ENCODE results near the gene PORCN. TPM values are rescaled to one million over a fixed set of nuclear protein-coding genes. Genes with fewer than 3 reads are reported as not detected.

PORCN gene
- total and polyA plus RNA-seq, 2 of the 4 experiments (the other 2 are of a cell fraction) = 4.1 to 10.1 TPM

- TF ChIP-seq MAFK (IDR thresholded peaks at IDR 0.05; ENCODE audit: low read depth, low read length) (no peak), BHLHE40 (IDR thresholded peaks at IDR 0.05; ENCODE audit: low read depth, low read length) (no peak), NFE2L2 (IDR thresholded peaks at IDR 0.05; ENCODE audit: low read depth, low read length) (no peak)
Measured at GRCh38 chrX:48468693-48469691, 39.8 kb upstream of the PORCN start (continued).

DNA sequence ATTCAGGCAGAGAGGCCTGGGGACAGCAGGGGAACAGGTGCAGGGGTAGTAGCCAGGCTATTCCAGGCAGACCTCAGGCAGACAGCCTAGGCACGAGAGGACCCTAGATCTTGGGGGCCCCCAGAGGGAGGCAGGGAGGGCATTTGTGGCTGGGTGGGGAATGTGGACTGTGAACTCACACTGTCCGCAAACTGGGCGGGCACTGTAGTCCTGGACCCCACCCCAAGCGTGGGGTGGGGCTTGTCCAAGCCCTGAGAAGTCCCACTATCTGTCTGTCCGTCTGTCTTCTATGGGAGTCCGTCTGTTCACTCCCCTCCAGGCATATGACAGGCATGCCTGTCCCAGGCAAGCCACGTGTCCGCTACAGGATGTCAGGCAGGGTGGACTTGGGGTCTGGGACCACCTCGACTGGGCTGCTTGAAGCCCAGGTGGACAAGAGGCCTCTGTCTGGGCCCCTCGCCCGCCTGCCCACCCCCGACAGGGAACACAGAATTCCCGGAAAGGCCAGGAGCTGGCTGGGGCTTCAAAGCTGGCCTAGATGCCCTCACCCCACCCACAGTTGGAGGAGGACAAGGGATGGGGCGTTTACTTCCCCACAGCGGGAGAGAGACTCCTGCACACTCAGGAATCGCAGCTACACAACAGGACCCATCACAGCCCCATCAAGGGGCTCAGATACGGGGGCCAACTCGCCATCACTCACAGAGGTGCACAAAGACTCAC lies 38.5 kb upstream of the PORCN start, which contains the start of gene SLC38A5:
TSS of gene SLC38A5 (minus strand) at position 151 of the 723 bp plus-strand sequence. CDS start 2,336 bp downstream, outside the sequence.
- Histone ChIP-seq H3K36me3 (ENCODE audit: control insufficient read depth, insufficient read depth, low read length) (no peaks in the 10 kb centered on the region), H4K8ac (ENCODE audit: low read depth in 2 of 2, low read length in 2 of 2) (no peak within 1 kb of the TSS; a peak in 1 of 4 replicates), H3K9me3 (ENCODE audit: control insufficient read depth, insufficient read depth, low read length) (no peaks in the 10 kb centered on the region), H2AK5ac (ENCODE audit: low read depth, low read length) (no peak within 1 kb of the TSS; the same call in 1 of the 2 replicates), H3K4me1 (ENCODE audit: control insufficient read depth, insufficient read depth, low read length) (peaks cover 9% of the 10 kb centered on the region; the same call in 1 of the 2 replicates), H3K56ac (ENCODE audit: extremely low read depth, insufficient read depth, low read length) (no peak within 1 kb of the TSS), H2BK120ac (ENCODE audit: low read depth, low read length) (no peak within 1 kb of the TSS), H3K14ac (replicated peaks; ENCODE audit: low read depth, low read length) (no peak within 1 kb of the TSS), H2BK20ac (ENCODE audit: low read depth, low read length) (no peak within 1 kb of the TSS), H4K20me1 (ENCODE audit: insufficient read depth, low read length) (no peaks in the 10 kb centered on the region), H2BK15ac (ENCODE audit: low read depth, low read length) (no peak within 1 kb of the TSS), H3K4ac (ENCODE audit: low read depth, low read length) (no peak within 1 kb of the TSS), H3K9me1 (ENCODE audit: insufficient read depth, low read length) (peaks cover under 1% of the 10 kb centered on the region; the same call in 1 of the 2 replicates), H3K23ac (ENCODE audit: low read depth, low read length) (no peak within 1 kb of the TSS), H3K4me2 (ENCODE audit: low read depth, low read length) (no peak within 1 kb of the TSS), H3K18ac (ENCODE audit: low read depth, low read length) (no peak within 1 kb of the TSS), H3K27me3 (ENCODE audit: control insufficient read depth, insufficient read depth, low read length) (peaks cover 4% of the 10 kb centered on the region; the same call in 1 of the 2 replicates), H3K79me1 (ENCODE audit: low read depth in 1 of 2, low read length in 2 of 2) (no peaks in the 10 kb centered on the region), H2BK5ac (ENCODE audit: low read depth, low read length, poor library complexity, severe bottlenecking) (no peak within 1 kb of the TSS), H2AFZ (replicated peaks; ENCODE audit: low read length, poor library complexity) (no peak within 1 kb of the TSS), H4K5ac (ENCODE audit: low read depth, low read length) (no peak within 1 kb of the TSS), H2AK9ac (replicated peaks; ENCODE audit: low read depth, low read length, poor library complexity) (peak within 1 kb of the TSS; percentile 61), H3K27ac (ENCODE audit: insufficient read depth, low read length) (no peak within 1 kb of the TSS), H3K4me3 (ENCODE audit: insufficient read depth, low read depth, low read length) (no peak within 1 kb of the TSS), H4K91ac (ENCODE audit: insufficient read depth, low read depth, low read length) (no peak within 1 kb of the TSS), H3K9ac (ENCODE audit: low read depth, low read length) (no peak within 1 kb of the TSS)
- no TSS peak for BruUV-seq (replicated peaks)
- 68% methylated on average over 7 of the region's 18 CpGs; no CpG with 5 or more reads in 1 of the 2 experiments for WGBS, 2 experiments (ENCODE audit: extremely low coverage in 2 of 2, insufficient read length in 1 of 2)
- ATAC-seq (ENCODE audit: low read depth) (no peak), DNase-seq (no peak)
- CTCF ChIA-PET = no interaction called here
- POLR2A ChIA-PET (ENCODE audit: unreplicated experiment) = no interaction called here
- intact Hi-C loops (cut with micrococcal nuclease) (no loop called here), in situ Hi-C loops (cut with MboI; ENCODE audit: low sequenced_read_pairs) (no loop called here), dilution Hi-C loops (cut with HindIII; ENCODE audit: low sequenced_read_pairs, unreplicated experiment) (no loop called here)
- TF ChIP-seq CEBPB (IDR thresholded peaks at IDR 0.05; ENCODE audit: low read depth, low read length) (no peak), CHD1 (IDR thresholded peaks at IDR 0.05; ENCODE audit: low read depth, low read length) (no peak), NFE2L2 (IDR thresholded peaks at IDR 0.05; ENCODE audit: low read depth, low read length) (no peak), SMC3 (IDR thresholded peaks at IDR 0.05; ENCODE audit: low read depth, low read length) (no peak), MXI1 (IDR thresholded peaks at IDR 0.05; ENCODE audit: borderline replicate concordance, low read depth, low read length) (no peak), BHLHE40 (IDR thresholded peaks at IDR 0.05; ENCODE audit: low read depth, low read length) (no peak), MAZ (IDR thresholded peaks at IDR 0.05; ENCODE audit: borderline replicate concordance, low read depth, low read length) (no peak), RFX5 (IDR thresholded peaks at IDR 0.05; ENCODE audit: low read depth, low read length) (no peak), FOS (IDR thresholded peaks at IDR 0.05; ENCODE audit: low read depth, low read length) (no peak), MAFK (IDR thresholded peaks at IDR 0.05; ENCODE audit: low read depth, low read length) (no peak), POLR2A (IDR thresholded peaks at IDR 0.05; ENCODE audit: low read depth, low read length) (no peak), RAD21 (IDR thresholded peaks at IDR 0.05; ENCODE audit: low read length) (no peak)
- TF ChIP-seq, protein P1, sequence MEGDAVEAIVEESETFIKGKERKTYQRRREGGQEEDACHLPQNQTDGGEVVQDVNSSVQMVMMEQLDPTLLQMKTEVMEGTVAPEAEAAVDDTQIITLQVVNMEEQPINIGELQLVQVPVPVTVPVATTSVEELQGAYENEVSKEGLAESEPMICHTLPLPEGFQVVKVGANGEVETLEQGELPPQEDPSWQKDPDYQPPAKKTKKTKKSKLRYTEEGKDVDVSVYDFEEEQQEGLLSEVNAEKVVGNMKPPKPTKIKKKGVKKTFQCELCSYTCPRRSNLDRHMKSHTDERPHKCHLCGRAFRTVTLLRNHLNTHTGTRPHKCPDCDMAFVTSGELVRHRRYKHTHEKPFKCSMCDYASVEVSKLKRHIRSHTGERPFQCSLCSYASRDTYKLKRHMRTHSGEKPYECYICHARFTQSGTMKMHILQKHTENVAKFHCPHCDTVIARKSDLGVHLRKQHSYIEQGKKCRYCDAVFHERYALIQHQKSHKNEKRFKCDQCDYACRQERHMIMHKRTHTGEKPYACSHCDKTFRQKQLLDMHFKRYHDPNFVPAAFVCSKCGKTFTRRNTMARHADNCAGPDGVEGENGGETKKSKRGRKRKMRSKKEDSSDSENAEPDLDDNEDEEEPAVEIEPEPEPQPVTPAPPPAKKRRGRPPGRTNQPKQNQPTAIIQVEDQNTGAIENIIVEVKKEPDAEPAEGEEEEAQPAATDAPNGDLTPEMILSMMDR (conservative IDR thresholded peaks at IDR 0.05; ENCODE audit: low read depth, low read length) = no peak
